UCSD-AML1 (cell line): ENCODE data around the gene CAMTA1.

Experiments used
- DNase-seq: peaks from one replicate; lab custom pipeline; 2025; ENCODE audit not compliant: unreplicated experiment; lab: John Stamatoyannopoulos, UW

The CAMTA1 gene

GRCh38 chr1:7476402-7476801 is 691.1 kb downstream of the CAMTA1 start:
- no peak for DNase-seq

DNA sequence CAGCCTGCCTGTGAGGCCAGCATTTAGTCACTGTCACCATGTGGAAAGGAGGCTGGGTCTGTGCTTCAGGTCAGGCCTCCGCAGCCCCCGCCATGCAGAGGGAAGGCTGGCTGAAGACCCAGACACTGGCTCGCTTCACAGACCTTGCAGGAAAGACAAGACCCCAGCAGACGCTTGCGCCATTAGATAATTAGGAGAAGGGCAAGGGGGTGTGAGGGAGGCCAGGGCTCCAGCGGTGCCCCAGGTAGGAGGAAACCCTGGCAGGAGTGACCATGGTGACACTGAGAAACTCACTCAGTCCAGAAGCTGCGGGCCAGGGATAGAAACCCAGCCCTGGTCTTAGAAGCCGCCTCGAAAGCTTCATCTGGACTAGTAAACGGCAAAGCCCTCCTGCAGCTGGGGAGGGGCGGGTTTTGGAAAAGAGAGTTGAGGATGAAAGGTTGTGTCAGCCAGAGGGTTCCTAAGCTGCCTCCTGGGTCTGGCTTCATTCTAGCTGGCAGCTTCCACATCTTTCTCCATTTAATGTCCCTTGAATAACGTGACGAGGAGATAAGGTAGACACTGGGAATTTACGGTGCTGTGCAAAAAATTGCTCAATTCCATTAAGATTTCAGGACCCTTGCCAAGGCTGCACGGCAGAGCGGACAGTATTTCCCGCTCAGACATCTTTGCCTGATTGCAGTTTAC is 691.8 kb downstream of the CAMTA1 start:
- no peak for DNase-seq

GRCh38 chr1:7477593-7477992 is 692.3 kb downstream of the CAMTA1 start:
- no peak for DNase-seq

DNA sequence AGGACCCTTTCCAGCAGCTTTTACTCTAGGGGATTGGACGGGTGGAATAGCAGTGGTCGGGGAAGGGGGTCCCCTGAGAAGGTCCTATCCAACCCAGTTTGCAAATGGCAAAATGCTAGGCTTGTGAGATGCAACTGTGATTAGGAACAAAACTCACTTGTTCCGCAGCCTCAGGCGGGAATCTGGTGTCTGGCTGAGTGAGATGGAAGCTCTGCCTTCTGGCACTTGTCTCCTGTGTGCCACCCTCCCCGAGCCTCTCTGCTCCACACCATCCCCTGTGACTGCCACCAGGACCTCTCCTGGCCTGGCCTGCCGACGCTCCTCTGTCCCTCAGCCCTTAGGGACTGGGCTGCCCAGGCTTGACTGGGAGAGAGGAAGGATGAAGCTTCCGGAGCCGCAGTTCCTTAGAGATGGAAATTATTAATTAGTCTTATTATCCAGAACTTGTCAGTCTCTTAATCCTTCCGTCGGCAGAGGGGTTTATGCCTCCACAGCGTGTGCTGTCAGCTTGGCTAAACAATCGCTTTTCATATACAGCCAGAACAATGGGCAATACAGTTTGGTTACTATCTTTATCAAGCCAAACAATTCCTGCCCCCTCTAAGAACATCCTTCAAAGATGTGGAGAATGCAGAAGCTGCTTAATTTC is 693.0 kb downstream of the CAMTA1 start:
- DNase-seq, result no peak

GRCh38 chr1:7478809-7479499 is 693.7 kb downstream of the CAMTA1 start:
- DNase-seq, result no peak

- DNase-seq, result no peak
Measured at GRCh38 chr1:7479571-7479970, 694.3 kb downstream of the CAMTA1 start.

- DNase-seq, result no peak
Measured at GRCh38 chr1:7481194-7481593, 695.9 kb downstream of the CAMTA1 start.

DNA sequence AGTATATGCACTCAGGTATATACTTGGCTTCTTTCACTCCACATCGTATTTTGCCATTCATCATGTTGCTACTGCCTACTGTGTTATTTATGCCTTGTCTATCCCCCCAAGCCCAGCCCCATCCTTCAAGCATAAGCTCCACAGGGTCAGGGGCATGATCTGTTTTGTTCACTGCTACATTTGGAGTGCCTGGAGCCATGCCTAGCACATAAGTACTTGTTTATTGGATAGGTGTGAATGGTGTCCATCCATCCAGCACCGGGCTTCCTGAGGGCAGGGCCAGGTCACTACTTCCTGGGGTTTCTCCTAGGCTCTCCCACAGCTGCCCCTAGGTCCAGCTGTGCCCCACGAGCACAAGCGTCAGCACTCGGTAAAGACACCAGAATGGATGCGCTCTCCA is 696.8 kb downstream of the CAMTA1 start:
- DNase-seq, result no peak

- no peak for DNase-seq
Measured at GRCh38 chr1:7482772-7483495, 697.7 kb downstream of the CAMTA1 start.

DNA sequence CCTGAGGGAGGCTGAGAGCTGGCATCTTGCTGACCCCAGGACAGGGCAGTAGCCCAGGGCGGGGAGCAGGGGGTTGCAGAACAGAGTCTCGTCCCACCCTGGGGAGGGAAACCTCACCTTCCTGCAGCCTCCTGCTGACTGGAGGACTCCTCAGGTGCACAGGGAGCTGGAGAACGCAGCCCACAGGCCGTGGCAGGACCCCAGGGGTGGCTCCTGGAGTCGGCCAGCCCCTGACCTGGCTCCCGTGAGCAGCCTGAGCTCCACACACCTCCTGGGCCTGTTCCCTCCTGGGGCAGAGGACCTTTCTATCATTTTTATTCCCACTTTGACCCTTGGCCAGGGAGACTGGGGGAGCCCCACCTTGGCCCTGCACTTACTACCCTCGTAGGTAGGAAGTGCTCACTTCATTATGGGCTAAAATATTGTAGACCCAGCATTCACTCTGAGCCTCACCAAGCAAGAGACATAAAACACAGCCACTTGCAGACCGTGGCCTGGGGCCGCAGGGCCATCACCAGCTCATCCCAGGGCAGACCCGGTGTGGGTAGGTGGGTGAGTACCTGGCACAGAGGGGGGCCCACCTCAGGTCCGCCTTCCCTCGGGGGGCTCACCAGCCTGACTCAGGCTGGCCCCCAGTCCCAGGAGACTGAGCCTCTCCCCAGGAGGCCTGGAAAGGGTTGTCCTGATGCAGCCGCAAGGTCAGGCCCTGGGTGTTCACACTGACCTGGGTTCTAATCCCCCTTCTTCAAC is 698.6 kb downstream of the CAMTA1 start:
- DNase-seq, result no peak

GRCh38 chr1:7485086-7485780 is 700.0 kb downstream of the CAMTA1 start:
- DNase-seq, result no peak

DNA sequence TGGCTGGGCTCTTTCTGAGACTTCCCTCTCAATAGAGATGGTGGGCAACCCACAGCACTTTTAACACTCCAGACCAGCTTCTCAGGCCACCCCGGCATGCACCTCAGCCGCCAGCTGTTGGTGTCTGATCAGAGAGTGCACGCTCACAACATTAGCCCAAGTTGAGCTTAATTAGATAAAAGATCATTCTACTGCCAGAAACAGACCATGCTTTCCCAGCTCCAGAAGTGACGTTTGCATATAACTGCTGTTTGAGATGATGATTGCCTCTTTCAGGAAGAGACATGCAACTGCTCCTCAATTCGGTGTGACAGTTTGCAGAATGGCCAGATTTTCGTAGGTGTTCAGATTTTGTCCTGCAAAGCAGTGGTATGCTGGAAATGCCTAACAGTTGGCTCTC is 700.6 kb downstream of the CAMTA1 start:
- no peak for DNase-seq

- DNase-seq, result no peak
Measured at GRCh38 chr1:7487766-7488474, 702.7 kb downstream of the CAMTA1 start.

DNA sequence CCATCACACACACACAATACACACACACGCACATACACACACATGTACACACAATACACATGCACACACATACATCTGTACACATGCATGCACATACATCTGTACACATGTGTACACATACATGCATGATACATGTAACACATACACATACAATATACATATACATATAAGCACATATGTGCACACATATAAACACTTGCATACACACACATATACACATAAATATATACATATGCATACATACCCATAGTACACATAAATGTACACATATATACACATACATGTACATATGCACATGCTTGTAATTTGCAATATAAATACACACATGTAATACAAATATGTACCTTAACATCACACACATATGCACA is 703.2 kb downstream of the CAMTA1 start:
- DNase-seq, result no peak

DNA sequence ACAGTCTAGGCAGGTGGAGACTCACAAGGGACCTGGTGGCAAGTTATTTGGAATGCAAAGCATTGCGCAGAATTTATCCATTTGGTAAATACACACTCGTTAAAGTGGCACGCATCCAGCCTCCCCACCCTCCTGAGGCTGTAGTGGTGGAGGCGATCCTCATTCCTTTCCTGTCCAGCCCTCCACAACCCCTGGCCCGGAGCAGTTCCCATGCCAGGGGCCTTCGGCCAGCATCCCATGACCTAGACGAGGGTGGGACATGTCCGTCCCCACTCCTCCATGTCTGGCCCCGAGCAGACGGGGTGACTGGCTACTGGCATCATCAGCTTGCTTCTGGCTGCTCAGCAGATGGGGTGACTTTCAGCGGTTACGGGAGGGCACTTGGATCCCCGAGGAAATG is 704.3 kb downstream of the CAMTA1 start:
- DNase-seq, result no peak

DNA sequence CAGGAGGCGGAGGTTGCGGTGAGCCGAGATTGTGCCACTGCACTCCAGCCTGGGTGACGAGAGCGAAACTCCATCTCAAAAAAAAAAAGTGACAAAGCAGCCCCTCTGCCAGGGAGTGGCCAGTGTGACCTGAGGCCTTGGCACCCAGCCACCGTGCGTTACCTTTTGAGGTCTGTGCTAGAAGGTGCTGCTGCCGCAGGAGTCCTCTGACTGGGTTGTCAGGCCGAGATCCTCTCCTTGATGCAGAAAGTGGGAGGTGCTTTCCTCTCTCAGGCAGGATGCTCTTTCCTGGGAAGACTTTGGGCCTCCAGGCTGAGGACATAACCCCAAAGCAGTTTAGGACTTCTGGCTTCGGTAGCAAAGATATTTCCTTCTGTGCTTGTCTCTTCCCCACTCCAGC is 705.3 kb downstream of the CAMTA1 start:
- DNase-seq, result no peak

GRCh38 chr1:7491109-7491817 is 706.0 kb downstream of the CAMTA1 start:
- no peak for DNase-seq

DNA sequence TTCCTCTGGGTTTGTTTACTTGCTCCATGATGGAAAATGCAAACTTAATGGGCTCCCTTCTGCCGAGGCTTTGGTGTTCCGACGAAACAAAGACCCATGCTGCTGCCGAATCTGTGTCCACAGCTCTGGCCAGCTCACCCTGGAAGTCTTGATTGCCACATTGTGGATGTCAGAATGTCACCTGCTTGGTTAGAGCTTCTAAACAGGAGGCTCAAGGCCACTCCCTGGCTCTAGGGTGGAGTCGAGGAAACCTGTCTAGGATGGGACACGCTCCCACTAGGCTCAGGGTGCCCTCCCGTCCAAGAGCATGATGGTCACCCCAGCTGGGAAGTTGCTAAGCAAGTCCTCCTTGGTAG is 706.5 kb downstream of the CAMTA1 start:
- no peak for DNase-seq

GRCh38 chr1:7493711-7494454 is 708.6 kb downstream of the CAMTA1 start:
- no peak for DNase-seq
